HFFc6 (cell line): ENCODE data around the gene SLC34A3. TPM values are rescaled to one million over a fixed set of nuclear protein-coding genes. Genes with fewer than 3 reads are reported as not detected.

ENCODE experiments used
- DNase-seq: peaks from one replicate; pipeline ENCODE4 v3.0.0-alpha.2; 2018
- H3K27ac Mint-ChIP-seq: 2 replicates; pipeline ENCODE4 v1.8.0; 2020; ENCODE audit warnings: mild to moderate bottlenecking, mixed read lengths
- H3K27me3 Mint-ChIP-seq: 2 replicates; pipeline ENCODE4 v1.8.0; 2021; ENCODE audit warnings: mild to moderate bottlenecking, moderate library complexity, mixed read lengths; ENCODE audit not compliant: insufficient read depth
- H3K36me3 Mint-ChIP-seq: 2 replicates; pipeline ENCODE4 v1.8.0; 2021; ENCODE audit warnings: low read depth, mixed read lengths
- H3K4me1 Mint-ChIP-seq: 2 replicates; pipeline ENCODE4 v1.8.0; 2020; ENCODE audit warnings: low read depth, mixed read lengths
- H3K4me3 Mint-ChIP-seq: 2 replicates; pipeline ENCODE4 v1.8.0; 2020; ENCODE audit warnings: mild to moderate bottlenecking, moderate library complexity, mixed read lengths
- H3K9me3 Mint-ChIP-seq: 2 replicates; pipeline ENCODE4 v1.8.0; 2020; ENCODE audit warnings: mild to moderate bottlenecking, mixed read lengths
- total RNA-seq, 6 experiments: library from RNA; stranded (reverse); fragmentation: NEBNext Ultra II Directional; extraction: Animal tissue kit (Norgen Biotek cat#: 25700); gene quantifications; 2 replicates in 1 of 6; 3 replicates in 5 of 6; pipeline ENCODE4 v1.2.3, GENCODE V29; 2021
- TF ChIP-seq, protein P1 (sequence below): fragments of 200-600 bp; sonication (generic); IDR thresholded peaks from 2 replicates; pipeline ENCODE4 v1.5.0; 2021; ENCODE audit warnings: antibody characterized with exemption, mild to moderate bottlenecking

SLC34A3 gene
- total RNA-seq, 6 experiments from 2014 or later: not detected

- H3K9me3 Mint-ChIP-seq: no peaks in the 10 kb centered on the region
- H3K27ac Mint-ChIP-seq: peak overlapping the region; percentile 18; the same call in 1 of the 2 replicates
- H3K27me3 Mint-ChIP-seq: peaks cover 2% of the 10 kb centered on the region
- TF ChIP-seq, protein P1, sequence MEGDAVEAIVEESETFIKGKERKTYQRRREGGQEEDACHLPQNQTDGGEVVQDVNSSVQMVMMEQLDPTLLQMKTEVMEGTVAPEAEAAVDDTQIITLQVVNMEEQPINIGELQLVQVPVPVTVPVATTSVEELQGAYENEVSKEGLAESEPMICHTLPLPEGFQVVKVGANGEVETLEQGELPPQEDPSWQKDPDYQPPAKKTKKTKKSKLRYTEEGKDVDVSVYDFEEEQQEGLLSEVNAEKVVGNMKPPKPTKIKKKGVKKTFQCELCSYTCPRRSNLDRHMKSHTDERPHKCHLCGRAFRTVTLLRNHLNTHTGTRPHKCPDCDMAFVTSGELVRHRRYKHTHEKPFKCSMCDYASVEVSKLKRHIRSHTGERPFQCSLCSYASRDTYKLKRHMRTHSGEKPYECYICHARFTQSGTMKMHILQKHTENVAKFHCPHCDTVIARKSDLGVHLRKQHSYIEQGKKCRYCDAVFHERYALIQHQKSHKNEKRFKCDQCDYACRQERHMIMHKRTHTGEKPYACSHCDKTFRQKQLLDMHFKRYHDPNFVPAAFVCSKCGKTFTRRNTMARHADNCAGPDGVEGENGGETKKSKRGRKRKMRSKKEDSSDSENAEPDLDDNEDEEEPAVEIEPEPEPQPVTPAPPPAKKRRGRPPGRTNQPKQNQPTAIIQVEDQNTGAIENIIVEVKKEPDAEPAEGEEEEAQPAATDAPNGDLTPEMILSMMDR: no peak
- H3K4me1 Mint-ChIP-seq: peaks cover 12% of the 10 kb centered on the region
- H3K36me3 Mint-ChIP-seq: peaks cover 18% of the 10 kb centered on the region
- no peak for DNase-seq
- H3K4me3 Mint-ChIP-seq: no peak overlapping the region
Observed at GRCh38 chr9:137211532-137211931, 19.2 kb upstream of the SLC34A3 start.

DNA sequence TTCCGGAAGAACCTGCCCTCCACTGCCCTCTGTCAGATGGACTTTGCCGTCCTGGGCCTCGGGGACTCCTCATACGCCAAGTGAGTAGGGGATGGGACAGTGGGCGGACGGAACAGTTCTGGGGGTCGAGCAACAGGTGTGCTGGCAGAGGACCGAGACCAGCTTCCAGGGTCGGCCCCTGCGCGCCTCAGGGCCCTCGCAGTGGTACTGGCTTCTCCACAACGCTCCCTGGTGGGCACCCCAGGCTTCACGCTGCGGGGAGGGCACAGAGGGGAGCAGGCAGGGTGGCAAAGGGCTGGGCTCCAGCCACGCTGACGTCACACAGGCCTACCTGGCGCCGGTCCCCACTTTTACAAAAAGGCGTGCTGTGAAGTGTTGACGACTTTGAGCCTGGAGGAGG lies 18.2 kb upstream of the SLC34A3 start:
- H3K27me3 Mint-ChIP-seq: peaks cover 2% of the 10 kb centered on the region
- TF ChIP-seq, protein P1: peak; percentile 17; the same call in 1 of the 2 replicates
- H3K9me3 Mint-ChIP-seq: no peaks in the 10 kb centered on the region
- no peak for DNase-seq
- H3K4me1 Mint-ChIP-seq: peaks cover 2% of the 10 kb centered on the region
- H3K4me3 Mint-ChIP-seq: no peak overlapping the region
- peaks cover 8% of the 10 kb centered on the region for H3K36me3 Mint-ChIP-seq
- H3K27ac Mint-ChIP-seq: no peak overlapping the region

DNA sequence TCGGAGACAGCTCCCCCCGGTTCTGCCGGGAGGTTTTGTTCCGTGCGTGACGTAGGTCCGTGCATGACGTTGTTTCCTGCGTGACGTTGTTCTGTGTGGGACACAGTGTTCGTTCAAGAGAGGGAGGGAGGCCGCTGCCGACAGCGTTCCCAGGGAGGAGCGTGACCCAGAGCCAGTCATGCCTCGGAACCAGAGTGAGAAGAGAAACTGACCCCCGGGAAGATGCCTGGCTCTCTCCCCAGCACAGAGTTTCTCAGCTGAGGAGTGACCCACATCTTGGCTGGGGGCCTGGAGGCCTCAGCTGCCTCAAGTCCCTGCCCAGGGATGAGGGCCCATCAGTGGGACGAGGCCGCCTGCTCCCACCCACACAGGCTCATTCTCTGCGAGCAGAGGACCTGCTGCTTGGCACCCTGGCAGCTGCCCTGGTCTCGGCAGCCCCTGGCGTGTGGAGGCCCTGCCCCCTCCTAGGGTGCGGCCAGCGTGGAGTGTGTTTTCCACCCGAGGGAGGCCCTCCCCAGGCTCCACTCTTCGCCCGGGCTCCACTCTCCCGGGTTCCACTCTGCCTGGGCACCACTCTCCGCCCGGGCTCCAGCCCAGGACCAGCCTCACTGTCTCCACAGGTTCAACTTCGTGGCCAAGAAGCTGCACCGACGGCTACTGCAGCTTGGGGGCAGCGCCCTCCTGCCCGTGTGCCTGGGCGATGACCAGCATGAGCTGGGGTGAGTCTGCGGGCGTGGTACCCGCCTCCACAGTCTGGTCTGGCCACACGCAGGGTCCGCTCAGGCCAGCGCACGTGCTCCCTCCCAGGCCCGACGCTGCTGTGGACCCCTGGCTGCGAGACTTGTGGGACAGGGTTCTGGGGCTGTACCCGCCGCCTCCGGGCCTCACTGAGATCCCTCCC lies 17.3 kb upstream of the SLC34A3 start:
- TF ChIP-seq, protein P1: peak; percentile 45; the same call in 1 of the 2 replicates
- DNase-seq: no peak
- peaks cover 6% of the 10 kb centered on the region; the same call in 1 of the 2 replicates for H3K36me3 Mint-ChIP-seq
- peaks cover 2% of the 10 kb centered on the region for H3K27me3 Mint-ChIP-seq
- no peak overlapping the region for H3K27ac Mint-ChIP-seq
- no peaks in the 10 kb centered on the region for H3K9me3 Mint-ChIP-seq
- H3K4me1 Mint-ChIP-seq: no peaks in the 10 kb centered on the region; the same call in 1 of the 2 replicates
- H3K4me3 Mint-ChIP-seq: no peak overlapping the region

GRCh38 chr9:137214620-137215019 lies 16.1 kb upstream of the SLC34A3 start:
- Mint-ChIP-seq H3K9me3 (no peaks in the 10 kb centered on the region), H3K27me3 (peaks cover 2% of the 10 kb centered on the region), H3K36me3 (no peaks in the 10 kb centered on the region), H3K4me1 (peaks cover 5% of the 10 kb centered on the region; the same call in 1 of the 2 replicates), H3K4me3 (no peak overlapping the region), H3K27ac (no peak overlapping the region)
- no peak for DNase-seq
- TF ChIP-seq, protein P1: no peak

DNA sequence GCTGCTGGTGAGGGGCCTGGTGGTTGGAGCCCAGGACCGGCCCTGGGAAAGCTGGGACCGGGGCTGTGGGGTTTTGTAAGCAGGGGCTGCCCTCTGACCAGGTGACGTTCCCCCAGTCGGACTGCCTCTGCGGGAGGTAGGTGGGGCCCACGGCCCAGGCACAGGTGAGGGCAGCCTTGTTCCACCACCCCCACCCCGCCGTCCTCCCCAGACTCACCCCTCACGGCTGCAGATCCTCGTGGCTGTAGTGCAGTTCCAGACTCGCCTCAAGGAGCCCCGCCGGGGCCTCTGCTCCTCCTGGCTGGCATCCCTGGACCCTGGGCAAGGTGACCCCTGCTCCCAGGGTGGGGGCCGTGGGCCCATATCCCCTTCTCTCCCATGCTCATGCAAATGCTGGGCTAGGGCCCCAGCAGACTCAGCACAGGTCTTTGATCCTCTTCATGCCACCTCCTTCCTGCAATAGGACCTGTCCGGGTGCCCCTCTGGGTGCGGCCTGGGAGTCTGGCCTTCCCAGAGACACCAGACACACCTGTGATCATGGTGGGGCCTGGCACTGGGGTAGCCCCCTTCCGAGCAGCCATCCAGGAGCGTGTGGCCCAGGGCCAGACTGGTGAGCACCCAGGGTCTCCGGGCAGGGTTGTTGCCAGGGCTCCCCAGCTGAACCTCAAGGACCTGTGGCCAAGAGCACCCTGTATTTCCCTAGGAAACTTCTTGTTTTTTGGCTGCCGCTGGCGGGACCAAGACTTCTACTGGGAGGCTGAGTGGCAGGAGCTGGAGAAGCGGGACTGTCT lies 15.3 kb upstream of the SLC34A3 start:
- Mint-ChIP-seq H3K9me3 (no peaks in the 10 kb centered on the region), H3K36me3 (no peaks in the 10 kb centered on the region), H3K4me3 (no peak overlapping the region), H3K27me3 (peaks cover 2% of the 10 kb centered on the region), H3K27ac (no peak overlapping the region), H3K4me1 (peaks cover 5% of the 10 kb centered on the region; the same call in 1 of the 2 replicates)
- DNase-seq: no peak
- TF ChIP-seq, protein P1: no peak
